Non-pigmented ciliary epithelial cell (primary cell): ENCODE data around the gene M1AP.
A peak's percentile ranks its signal among the peaks of the same experiment; 100 is the strongest.

Experiments
- DNase-seq: peaks from one replicate; pipeline ENCODE4 v3.0.0-alpha.2; 2010; ENCODE audit warnings: low read depth

The M1AP gene

DNA sequence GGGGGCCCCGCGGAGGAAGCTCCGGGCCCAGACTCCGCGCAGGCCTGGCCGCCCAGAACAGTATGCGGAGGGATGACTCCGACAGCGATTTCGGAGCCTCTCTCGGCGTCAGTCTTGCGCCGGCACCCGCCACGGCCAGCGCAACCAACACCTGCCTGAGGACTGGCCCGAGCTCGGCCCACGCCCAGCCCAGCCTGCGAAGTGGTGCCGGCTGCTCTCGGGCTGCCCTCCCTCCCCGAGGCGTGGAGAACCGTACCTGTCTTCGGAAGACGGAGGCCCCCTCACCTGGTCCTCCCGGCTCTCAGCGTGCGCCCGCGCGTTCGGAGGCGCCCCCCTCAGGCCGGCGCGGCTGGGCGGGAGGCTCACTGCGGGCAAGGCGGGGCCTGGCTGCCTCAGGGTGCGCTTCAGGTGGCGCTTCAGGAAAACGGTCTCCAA lies at the start of gene M1AP:
TSS of gene M1AP (minus strand) at position 322 of the 435 bp plus-strand sequence. CDS start 8,055 bp downstream, outside the sequence.
- DNase-seq, result no peak

- peak; percentile 45 for DNase-seq
Observed at GRCh38 chr2:74696829-74697228, 48.7 kb upstream of the M1AP start.

DNA sequence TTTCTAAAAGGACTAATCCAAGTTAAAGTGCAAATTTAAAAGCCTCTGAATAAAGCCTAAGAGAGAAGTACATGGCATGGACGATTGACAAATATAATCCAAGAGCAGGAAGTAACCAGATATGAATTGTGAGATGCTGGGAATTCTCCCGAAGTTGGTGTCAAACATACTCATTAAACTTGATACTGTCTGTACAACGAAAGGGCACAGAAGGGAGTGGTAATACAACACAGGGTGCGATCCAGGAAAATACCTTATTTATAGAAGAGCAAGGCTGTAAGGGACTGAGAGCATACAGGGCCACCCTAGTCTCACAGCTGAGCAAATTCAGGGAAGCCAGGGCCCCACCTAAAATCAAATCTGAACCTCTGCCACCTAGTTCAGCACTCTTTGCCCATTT lies 47.5 kb upstream of the M1AP start:
- no peak for DNase-seq

DNA sequence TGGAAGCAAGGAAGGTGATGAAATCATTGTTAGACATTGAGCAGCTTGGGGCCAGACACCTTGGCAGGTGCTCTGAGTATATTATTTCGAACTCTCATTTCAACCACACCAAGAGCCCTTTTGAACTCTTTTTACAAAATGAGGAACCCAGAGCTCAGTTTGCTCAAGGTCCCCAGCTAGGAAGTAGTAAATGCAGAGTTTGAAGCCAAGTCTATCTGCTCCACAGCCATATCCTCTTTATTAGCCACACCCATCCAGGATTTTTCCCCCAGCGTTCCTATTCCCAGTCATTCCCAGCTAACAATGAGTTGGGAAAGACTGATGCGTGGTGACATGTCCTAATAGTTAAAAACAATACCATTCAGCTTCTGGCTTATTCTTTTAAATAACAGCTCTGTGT lies 46.2 kb upstream of the M1AP start:
- no peak for DNase-seq

- DNase-seq, result no peak
Observed at GRCh38 chr2:74693668-74694067, 45.5 kb upstream of the M1AP start.

GRCh38 chr2:74693213-74693612 lies 45.1 kb upstream of the M1AP start:
- no peak for DNase-seq

DNA sequence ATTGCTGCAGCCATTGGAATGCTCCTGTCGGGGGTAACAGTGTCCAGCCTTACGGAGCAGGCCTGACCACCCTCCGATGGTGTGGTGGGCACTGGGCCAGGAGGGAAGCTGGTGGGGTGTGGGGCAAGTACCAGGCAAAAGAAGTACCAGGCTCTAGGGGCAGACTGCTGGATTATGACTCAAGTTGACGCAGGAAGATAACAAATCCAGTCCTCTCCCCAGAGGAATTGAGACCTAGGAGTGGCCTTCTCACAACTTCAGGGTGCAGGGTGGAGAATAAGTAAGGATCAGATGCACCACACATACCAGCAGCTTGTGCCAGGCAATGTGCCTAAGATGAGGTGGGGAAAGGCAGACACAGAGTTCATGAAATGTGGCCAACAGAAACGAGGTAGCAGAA lies 43.8 kb upstream of the M1AP start:
- DNase-seq, result no peak

GRCh38 chr2:74690571-74690970 lies 42.4 kb upstream of the M1AP start:
- DNase-seq, result peak; percentile 27

GRCh38 chr2:74689671-74690070 lies 41.5 kb upstream of the M1AP start:
- no peak for DNase-seq

DNA sequence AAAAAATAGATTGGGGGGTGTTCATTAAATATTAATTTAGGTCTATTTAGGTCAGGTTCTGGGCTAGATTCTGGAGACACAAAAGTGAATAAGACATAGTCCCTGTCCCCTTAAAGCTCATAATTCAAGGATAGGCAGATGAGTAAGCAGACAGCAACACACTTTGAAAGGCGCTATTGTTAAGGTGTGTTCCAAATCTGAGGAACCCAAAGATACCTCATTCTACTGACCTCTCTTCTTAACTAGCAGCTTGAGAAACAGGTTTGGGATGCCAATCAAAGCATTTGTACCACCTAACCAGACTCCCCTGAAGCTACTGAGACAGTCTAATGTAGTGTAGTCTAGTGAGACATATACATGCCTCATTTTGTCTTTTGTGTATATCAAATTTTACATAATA lies 40.8 kb upstream of the M1AP start:
- DNase-seq, result no peak

- no peak for DNase-seq
Observed at GRCh38 chr2:74685408-74685807, 37.3 kb upstream of the M1AP start.

GRCh38 chr2:74682501-74682900 lies 34.4 kb upstream of the M1AP start:
- no peak for DNase-seq

DNA sequence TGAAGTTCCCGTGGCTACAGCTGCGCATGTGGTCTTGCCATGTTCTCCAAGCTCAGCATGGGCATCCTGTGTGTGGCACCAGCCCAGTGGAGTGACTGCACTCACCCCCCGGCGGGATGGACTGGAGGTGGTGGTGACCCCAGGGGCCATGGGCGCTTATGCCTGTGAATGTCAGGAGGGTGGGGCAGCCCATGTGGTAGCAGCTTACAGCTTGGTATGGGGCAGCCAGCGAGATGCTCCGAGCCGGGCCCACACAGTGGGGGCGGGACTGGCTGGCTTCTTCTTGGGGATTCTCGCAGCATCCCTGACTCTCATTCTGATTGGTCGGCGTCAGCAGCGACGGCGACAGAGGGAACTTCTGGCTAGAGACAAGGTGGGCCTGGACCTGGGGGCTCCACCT lies 31.5 kb upstream of the M1AP start:
- no peak for DNase-seq

GRCh38 chr2:74676331-74676730 lies 28.2 kb upstream of the M1AP start:
- no peak for DNase-seq

GRCh38 chr2:74675090-74675489 lies 27.0 kb upstream of the M1AP start:
- DNase-seq, result no peak

DNA sequence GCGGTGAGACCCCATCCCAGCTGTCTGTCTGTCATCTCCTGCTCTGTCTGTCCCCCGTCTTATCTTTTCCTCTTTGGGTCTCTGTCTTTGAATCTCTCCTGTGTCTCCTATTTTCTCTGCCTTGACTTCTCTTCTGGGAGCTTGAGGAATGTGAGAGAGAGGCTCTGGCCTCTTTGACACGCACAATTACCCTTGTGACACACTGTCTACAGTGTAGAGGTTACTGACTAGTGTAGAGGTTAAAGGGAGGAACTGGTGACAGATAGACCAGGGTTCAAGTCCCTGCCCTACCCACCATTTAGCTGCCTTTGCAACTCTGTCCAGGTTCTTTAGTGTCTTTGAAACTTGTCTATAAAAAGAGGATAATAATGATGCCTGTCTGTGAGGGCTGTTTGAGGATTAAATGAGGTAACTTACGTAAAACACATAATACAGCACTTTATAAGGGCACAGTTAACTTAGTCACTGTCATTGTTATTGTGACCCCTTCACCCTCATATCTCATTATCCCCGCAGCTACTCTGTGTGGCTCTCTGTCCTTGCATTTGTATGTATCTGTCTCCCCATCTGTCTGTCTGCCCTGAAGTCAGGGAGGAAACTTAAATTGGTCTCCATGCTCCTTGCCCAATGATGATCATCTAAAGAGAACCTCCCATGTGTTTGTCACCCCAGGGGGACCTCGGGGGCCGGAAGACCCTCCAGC lies 25.8 kb upstream of the M1AP start:
- no peak for DNase-seq

GRCh38 chr2:74671479-74671878 lies 23.3 kb upstream of the M1AP start:
- DNase-seq, result no peak

GRCh38 chr2:74670263-74670662 lies 22.1 kb upstream of the M1AP start:
- DNase-seq, result no peak

GRCh38 chr2:74668087-74668486 lies 20.0 kb upstream of the M1AP start:
- no peak for DNase-seq

- DNase-seq, result no peak
Observed at GRCh38 chr2:74659462-74659861, 11.3 kb upstream of the M1AP start.

GRCh38 chr2:74658516-74658915 lies 10.4 kb upstream of the M1AP start:
- DNase-seq, result peak; percentile 32

GRCh38 chr2:74655579-74655978 lies 7.4 kb upstream of the M1AP start:
- DNase-seq, result no peak

GRCh38 chr2:74653985-74654882 lies 6.1 kb upstream of the M1AP start, which contains the start of gene SEMA4F:
Gene SEMA4F (plus strand): TSS chr2:74654247. CDS start chr2:74654377, 130 bp downstream.
- DNase-seq, result peak; percentile 77
